ENCODE measurements around the gene APOL2.

- TF ChIP-seq CTCF (IDR thresholded peaks at IDR 0.05; ENCODE audit: low read length) (no peak), EZH2 (optimal IDR thresholded peaks at IDR 0.05; ENCODE audit: low read depth, low read length) (no peak), EZH2phosphoT487 (IDR thresholded peaks at IDR 0.05; ENCODE audit: low read length) (no peak)
Measured at GRCh38 chr22:36182857-36183256, 56.5 kb downstream of the APOL2 start.
